Omental fat pad (tissue), 4 donors: ENCODE data around the gene CREB3. TPM values are rescaled to one million over a fixed set of nuclear protein-coding genes. Genes with fewer than 3 reads are reported as not detected.

Experiments used
- ATAC-seq: fragments of 150-250 bp; one replicate; pipeline ENCODE4 v1.9.1; 2016; ENCODE audit warnings: mild to moderate bottlenecking, moderate library complexity; ENCODE audit not compliant: low FRiP score
- DNase-seq: peaks from one replicate; pipeline ENCODE4 v3.0.0-alpha.2; 2019; ENCODE audit warnings: low spot score
- CTCF ChIP-seq, 3 donors: fragments of 450-650 bp; IDR thresholded peaks; one replicate each; pipeline ENCODE4 v1.5.1; 2016 to 2017; ENCODE audit warnings: antibody characterized with exemption in 3 of 3, mild to moderate bottlenecking in 3 of 3, moderate library complexity in 2 of 3
- total RNA-seq, 4 donors: library from RNA; depleted of rRNA; stranded (reverse); fragments of >200 nt; gene quantifications; one replicate each; pipeline ENCODE4 v1.1.0, GENCODE V29; 2016

CREB3 gene
- total RNA-seq, 4 donors from 2014 or later = 43.2 to 48.3 (median 45.8) TPM

- DNase-seq (no peak), ATAC-seq (no peak)
- no peak for TF ChIP-seq CTCF (IDR thresholded peaks at IDR 0.05)
These were observed 14.1 kb downstream of the CREB3 start for GRCh38 chr9:35746583-35746982.

GRCh38 chr9:35748242-35748857 is 15.9 kb downstream of the CREB3 start:
- ATAC-seq (no peak), DNase-seq (no peak)
- TF ChIP-seq CTCF (IDR thresholded peaks at IDR 0.05) = no peak

GRCh38 chr9:35748858-35749514 is 16.5 kb downstream of the CREB3 start, which contains the start of the genes GBA2 and RGP1:
Gene GBA2 (minus strand): TSS chr9:35749228. CDS start chr9:35748704, 524 bp downstream.
Gene RGP1 (plus strand): TSS chr9:35749287. CDS start chr9:35749756, 469 bp downstream.
- no peak for DNase-seq
- ATAC-seq = peak; percentile 93
- TF ChIP-seq CTCF (IDR thresholded peaks at IDR 0.05) = no peak

- DNase-seq = no peak
- ATAC-seq = peak; percentile 45
- TF ChIP-seq CTCF (IDR thresholded peaks at IDR 0.05) = no peak
These were observed 17.2 kb downstream of the CREB3 start for GRCh38 chr9:35749515-35750255.

GRCh38 chr9:35750256-35750531 is 17.7 kb downstream of the CREB3 start:
- no peak for TF ChIP-seq CTCF (IDR thresholded peaks at IDR 0.05)
- DNase-seq (no peak), ATAC-seq (no peak)

- DNase-seq = no peak
- TF ChIP-seq CTCF (IDR thresholded peaks at IDR 0.05) = no peak
- ATAC-seq = no peak
These were observed 21.0 kb downstream of the CREB3 start for GRCh38 chr9:35753466-35753865.
